PC-3 (cell line): ENCODE data around the gene MCM9.

Experiments
- CTCF ChIP-seq: fragments of 300-600 bp; sonication (generic); conservative IDR thresholded peaks from 2 replicates; pipeline ENCODE4 v1.5.1; 2017; ENCODE audit warnings: antibody characterized with exemption, low read depth, mild to moderate bottlenecking, low read length
- EZH2phosphoT487 ChIP-seq: fragments of 300-600 bp; sonication (generic); IDR thresholded peaks from 2 replicates; pipeline ENCODE4 v1.6.1; 2018; ENCODE audit warnings: mild to moderate bottlenecking, antibody characterized with exemption, low read length, borderline replicate concordance

GRCh38 chr6:118785601-118786000 lies 149.4 kb downstream of the MCM9 start:
- no peak for TF ChIP-seq EZH2phosphoT487
- TF ChIP-seq CTCF = no peak
